ENCODE data around the gene TSHZ3. TPM values are rescaled to one million over a fixed set of nuclear protein-coding genes. Genes with fewer than 3 reads are reported as not detected.

Gene TSHZ3
- total RNA-seq, 1 donor: 10.8 TPM

DNA sequence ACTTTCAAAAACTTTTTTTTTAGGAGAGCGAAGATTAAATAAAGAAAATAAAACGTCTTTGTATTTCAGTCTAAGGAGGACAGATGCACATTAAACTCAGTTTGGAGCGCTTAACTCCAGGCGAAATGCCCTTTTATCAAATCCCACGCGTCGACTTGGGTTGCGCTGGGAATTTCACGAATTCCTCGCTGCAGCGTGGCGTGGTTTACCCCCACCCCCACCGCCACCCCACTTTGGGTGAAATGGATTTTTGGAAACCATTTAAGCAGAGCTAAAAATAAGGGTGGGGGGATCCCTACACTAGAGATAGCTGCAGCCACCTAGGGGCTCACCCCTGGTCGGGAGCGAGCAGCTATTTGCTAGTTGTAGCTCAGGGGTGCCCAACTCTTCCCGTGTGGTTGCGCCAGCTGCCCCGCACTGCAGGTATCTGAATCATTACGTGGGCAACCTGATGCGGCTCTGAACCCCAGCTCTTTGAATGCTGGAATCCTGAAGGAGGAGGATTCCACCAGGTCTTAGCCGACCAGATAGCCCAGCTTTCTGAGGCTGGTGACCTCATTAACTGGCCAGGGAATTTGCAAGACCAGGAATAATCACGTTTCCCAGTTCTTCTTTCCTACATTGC lies 6.5 kb upstream of the TSHZ3 start:
- H3K4me3 ChIP-seq (ENCODE audit: low read depth, low read length): no peak overlapping the region
- no peak for DNase-seq (ENCODE audit: low read depth)
- TF ChIP-seq, protein P1, sequence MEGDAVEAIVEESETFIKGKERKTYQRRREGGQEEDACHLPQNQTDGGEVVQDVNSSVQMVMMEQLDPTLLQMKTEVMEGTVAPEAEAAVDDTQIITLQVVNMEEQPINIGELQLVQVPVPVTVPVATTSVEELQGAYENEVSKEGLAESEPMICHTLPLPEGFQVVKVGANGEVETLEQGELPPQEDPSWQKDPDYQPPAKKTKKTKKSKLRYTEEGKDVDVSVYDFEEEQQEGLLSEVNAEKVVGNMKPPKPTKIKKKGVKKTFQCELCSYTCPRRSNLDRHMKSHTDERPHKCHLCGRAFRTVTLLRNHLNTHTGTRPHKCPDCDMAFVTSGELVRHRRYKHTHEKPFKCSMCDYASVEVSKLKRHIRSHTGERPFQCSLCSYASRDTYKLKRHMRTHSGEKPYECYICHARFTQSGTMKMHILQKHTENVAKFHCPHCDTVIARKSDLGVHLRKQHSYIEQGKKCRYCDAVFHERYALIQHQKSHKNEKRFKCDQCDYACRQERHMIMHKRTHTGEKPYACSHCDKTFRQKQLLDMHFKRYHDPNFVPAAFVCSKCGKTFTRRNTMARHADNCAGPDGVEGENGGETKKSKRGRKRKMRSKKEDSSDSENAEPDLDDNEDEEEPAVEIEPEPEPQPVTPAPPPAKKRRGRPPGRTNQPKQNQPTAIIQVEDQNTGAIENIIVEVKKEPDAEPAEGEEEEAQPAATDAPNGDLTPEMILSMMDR (IDR thresholded peaks at IDR 0.05; ENCODE audit: insufficient read depth, low read depth, low read length): no peak

GRCh38 chr19:31354799-31355664 lies 5.8 kb upstream of the TSHZ3 start:
- H3K4me3 ChIP-seq (ENCODE audit: low read depth, low read length): no peak overlapping the region
- no peak for DNase-seq (ENCODE audit: low read depth)
- TF ChIP-seq, protein P1 (IDR thresholded peaks at IDR 0.05; ENCODE audit: insufficient read depth, low read depth, low read length): no peak

- TF ChIP-seq, protein P1 (IDR thresholded peaks at IDR 0.05; ENCODE audit: insufficient read depth, low read depth, low read length): no peak
- no peak for DNase-seq (ENCODE audit: low read depth)
- H3K4me3 ChIP-seq (ENCODE audit: low read depth, low read length): no peak overlapping the region
Measured at GRCh38 chr19:31354316-31354715, 5.1 kb upstream of the TSHZ3 start.

- DNase-seq (ENCODE audit: low read depth): no peak
Measured at GRCh38 chr19:31353833-31354232, 4.6 kb upstream of the TSHZ3 start.

GRCh38 chr19:31352782-31353651 lies 3.8 kb upstream of the TSHZ3 start:
- DNase-seq (ENCODE audit: low read depth): no peak
- peak overlapping the region; percentile 85 for H3K4me3 ChIP-seq (ENCODE audit: low read depth, low read length)
- TF ChIP-seq, protein P1 (IDR thresholded peaks at IDR 0.05; ENCODE audit: insufficient read depth, low read depth, low read length): no peak

More at GRCh38 chr19:31353833-31354232, 4.6 kb upstream of the TSHZ3 start:
- TF ChIP-seq, protein P1 (IDR thresholded peaks at IDR 0.05; ENCODE audit: insufficient read depth, low read depth, low read length): no peak
- no peak overlapping the region for H3K4me3 ChIP-seq (ENCODE audit: low read depth, low read length)

GRCh38 chr19:31352296-31352781 lies 3.1 kb upstream of the TSHZ3 start:
- TF ChIP-seq, protein P1 (IDR thresholded peaks at IDR 0.05; ENCODE audit: insufficient read depth, low read depth, low read length): no peak
- DNase-seq (ENCODE audit: low read depth): no peak
- peak overlapping the region; percentile 85 for H3K4me3 ChIP-seq (ENCODE audit: low read depth, low read length)
